HG03432 (cell line): ENCODE results near the gene TMEM52.

Source experiments
- ATAC-seq: cut with Tn5 transposase; IDR thresholded peaks from one replicate; pipeline ENCODE4 v1.9.1; 2021; ENCODE audit warnings: mild to moderate bottlenecking, moderate library complexity; ENCODE audit not compliant: unreplicated experiment

TMEM52 gene

DNA sequence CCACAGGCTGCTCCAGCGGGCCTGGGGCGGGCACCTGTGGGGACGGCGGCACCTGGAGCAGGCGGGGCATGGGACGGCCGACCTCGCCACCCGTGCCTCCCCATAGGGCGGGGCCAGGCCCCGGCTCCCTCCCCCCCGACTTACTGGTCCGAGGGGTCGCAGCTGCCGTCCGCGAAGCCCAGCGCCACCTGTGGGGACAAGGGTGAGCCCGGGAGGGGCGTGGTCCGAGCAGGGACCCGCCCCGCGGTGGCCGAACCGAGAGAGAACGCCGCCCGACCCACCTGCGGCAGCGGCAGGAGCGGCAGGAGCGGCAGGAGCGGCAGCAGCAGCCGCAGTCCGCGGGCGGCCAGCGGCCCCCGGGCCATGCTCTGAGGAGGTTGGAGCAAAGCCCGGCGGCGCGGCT, at the start of gene TMEM52:
Gene TMEM52 (minus strand): TSS at position 379 of the 403 bp plus-strand sequence. CDS start 14 bp downstream, at position 365.
- no peak for ATAC-seq

DNA sequence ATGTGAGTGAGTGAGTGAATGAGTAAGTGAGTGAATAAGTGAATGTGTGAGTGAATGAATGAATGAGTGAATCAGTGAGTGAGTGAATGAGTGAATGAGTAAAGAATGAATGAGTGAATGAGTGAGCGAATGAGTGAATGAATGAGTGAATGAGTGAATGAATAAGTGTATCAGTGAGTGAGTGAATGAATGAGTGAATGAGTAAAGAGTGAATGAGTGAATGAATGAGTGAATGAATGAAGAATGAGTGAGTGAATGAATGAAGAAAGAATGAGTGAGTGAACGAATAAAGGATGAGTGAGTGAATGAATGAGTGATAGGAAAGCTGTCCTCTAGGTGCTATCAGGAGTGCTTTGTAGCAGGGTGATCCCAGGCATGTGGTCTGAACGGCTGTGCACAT, 48.8 kb upstream of the TMEM52 start:
- no peak for ATAC-seq

DNA sequence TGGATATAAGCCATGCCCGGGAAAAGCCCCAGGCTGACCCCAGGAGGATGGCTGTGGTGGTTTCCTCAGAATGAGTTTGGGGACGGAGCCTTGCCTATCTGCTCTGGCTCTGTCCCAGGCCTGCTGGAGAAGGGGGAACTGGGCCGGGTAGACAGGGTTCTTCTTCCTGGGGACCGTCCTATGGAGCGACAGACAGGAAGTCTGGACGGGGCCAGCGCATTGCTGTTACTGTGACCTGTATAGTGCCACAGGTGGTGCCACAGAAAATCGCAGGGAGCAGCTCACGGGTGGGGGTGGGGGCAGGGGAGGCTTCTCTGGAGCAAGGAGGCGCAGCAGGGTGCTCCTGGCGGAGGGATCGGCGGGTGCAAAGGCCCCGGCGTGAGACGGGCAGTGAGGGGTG, 48.1 kb upstream of the TMEM52 start:
- no peak for ATAC-seq

DNA sequence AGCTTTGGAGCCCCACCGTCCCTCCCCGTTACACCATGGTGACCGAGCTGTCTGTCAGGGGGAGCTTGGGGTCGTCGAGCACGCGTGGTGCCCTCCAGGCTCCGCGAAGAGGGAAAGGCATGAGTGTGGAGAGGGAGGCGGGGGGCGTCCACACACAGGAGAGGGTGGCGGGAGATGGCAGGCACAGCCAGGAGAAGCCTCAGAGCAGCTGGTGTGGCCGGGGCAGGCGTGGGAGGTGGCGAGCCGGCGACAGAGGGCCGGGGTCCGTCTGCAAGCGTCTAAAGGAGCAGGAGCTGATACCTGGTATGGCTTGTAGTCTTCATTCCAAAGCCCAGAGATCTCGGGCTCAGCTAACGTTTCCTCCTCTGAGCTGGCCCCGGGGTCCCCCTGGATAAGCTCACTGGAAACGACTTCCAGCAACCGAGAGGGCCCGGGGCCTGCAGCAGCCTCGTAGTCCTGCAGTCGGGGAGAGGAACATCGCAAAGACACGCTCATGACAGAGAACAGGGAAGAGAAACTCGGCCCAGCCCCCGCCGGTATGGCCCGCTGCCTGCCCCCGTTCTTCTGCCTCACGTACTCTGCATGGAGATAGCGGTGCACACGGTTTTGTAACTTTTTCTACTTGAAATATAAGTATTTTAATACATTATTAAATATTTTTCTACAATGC, 47.1 kb upstream of the TMEM52 start:
- ATAC-seq = no peak

DNA sequence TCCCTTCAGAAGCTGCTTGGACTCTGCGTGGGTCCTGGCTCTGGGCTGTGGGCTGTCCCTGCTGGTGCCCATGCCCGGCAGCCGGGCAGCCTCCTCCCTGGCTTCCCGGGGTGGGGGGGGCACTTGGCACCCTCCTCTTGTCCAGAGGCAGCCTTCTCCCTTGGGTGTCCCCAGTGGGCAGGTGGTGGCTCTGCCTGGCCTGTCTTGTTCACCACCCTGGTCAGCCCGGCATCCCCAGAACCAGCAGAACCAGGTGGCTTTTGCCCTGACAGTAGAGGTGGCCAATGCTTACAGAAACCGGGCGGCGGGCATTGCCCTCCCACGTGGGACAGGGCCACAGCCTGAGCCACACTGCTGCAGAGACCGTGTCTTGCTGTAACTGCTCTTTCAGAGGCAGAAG, 46.5 kb upstream of the TMEM52 start:
- ATAC-seq = no peak

DNA sequence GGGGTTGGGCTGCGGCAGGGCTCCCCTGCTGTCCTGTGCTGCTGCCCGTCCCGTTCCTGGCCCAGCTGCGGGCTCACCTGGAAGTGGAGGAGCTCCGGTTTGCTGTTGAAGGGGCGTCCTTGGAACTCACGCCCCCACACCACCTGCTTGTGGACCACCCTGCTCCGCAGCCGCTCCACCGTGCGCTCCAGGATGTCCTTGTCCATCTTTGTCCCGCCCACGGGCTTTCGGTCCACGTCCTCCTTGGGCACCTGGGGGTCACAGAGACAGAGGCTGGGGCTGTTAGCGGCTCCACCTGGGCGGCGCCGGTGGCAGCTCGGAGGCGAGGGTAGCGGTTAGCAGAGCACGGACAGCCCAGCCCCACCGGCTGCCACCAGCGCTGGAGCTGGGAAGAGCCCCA, 45.7 kb upstream of the TMEM52 start:
- no peak for ATAC-seq

DNA sequence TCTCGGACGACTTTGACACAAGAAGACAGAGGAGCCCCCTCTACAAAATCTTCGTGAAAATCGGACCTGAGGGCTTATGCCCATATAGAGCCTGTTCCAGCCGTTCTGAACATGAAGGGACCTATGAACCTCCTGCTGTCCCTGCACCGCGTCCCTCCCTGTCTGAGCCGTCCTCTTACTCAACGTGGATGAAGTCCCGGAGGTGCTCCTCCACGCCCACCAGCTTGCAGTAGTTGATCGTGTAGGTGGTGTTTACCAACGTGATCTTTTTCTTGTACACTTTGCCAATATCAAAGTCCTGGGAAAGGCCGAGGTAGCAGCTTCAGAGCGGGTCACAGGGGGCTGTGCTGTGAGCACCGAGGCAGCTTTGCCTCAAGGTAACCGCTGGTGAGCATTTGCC, 44.5 kb upstream of the TMEM52 start:
- no peak for ATAC-seq

DNA sequence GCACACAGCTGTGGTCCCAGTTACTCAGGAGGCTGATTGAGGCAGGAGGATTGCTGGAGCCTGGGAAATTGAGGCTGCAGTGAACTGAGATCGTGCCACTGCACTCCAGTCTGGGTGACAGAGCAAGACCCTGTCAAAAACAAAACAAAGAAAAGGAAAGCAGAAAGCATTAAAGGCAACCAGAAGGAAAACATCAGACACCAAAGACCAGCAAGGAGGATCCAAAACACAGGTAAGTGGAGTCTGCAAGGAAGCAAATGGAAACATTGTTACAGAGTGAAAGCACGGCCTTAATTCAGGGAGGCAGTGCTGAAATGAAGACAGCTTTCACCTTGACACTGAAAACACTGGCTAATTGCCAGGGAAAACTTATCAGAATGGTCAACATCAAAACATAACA, 43.7 kb upstream of the TMEM52 start:
- no peak for ATAC-seq

DNA sequence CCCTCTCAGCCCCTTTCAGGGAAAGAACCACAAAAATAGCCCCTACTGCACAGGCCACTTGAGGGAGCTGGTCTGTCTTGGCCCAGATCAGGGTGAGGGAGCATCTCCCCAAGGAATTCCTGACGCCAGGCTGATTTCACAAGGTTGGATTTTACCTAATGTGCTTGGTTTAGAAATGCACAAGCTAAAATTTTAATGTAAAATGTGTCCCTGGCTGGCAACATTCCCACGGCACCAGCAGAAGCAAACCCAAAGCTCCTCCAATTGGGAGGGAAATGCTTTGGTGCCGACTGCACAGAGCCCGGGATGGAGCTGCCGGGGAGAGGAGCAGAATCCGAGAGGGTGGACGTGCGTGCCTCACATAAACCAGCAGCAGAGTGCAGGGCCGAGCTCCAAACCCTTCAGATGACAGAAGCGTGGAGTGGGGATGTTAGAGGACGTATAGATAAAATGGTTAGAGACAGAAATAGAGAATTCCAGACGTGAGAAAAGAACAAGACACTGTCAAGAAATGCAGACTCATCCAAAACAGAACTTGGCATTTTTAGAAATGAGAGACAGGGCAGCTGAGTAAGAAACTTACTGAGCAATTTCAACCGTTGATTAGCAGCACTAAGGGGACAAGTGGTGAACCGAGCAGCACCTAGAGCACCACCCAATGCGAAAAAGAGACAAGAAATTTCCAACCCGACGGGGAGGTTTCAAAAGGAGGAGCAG, 41.6 kb upstream of the TMEM52 start:
- no peak for ATAC-seq

DNA sequence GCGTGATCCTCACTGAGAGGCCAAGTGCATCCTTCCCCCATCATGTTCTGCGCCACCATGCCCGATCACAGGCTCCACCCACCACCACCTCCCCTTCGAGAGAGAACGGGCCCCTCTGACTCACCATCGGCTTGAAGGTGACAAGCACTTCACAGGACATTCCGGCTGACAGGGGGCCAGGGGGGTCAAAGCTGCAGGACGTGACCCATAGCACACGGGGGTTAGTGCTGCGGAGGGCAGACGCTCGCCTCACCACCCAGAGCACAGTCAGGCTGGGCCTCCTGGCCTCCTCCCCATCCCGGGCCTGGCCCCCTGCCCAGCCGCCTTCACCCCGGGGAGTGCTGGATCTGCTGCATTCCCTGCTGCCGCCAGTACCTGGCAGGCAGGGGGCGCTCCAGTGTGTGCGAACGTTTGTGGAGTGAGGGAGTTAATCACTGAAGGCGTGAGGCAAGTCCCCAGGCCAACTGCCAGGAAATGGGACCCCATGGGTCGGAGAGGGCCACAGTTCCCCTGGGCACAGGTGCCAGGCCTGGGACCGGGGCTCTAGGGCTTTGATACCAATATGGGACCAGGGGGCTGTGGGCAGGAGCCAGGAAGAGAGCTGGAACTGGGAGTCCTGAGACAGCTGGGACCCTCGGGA, 40.9 kb upstream of the TMEM52 start:
- no peak for ATAC-seq

DNA sequence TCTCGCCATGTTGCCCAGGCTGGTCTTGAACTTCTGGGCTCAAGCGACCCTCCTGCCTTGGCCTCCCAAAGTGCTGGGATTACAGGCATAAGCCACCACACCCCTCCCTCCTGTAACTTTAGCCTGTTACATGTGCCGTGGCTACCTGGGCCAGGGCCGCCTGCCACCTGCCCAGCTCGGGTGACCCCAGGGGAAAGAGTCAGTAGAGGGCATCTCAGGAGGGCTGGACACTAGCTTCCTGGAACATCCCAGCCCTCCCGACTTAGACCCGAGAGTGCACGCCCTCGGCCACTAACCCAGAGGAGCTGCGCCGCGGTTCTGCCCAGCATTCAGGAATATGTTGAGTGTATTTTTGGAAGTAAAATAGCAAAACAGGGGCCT, 40.4 kb upstream of the TMEM52 start:
- no peak for ATAC-seq

DNA sequence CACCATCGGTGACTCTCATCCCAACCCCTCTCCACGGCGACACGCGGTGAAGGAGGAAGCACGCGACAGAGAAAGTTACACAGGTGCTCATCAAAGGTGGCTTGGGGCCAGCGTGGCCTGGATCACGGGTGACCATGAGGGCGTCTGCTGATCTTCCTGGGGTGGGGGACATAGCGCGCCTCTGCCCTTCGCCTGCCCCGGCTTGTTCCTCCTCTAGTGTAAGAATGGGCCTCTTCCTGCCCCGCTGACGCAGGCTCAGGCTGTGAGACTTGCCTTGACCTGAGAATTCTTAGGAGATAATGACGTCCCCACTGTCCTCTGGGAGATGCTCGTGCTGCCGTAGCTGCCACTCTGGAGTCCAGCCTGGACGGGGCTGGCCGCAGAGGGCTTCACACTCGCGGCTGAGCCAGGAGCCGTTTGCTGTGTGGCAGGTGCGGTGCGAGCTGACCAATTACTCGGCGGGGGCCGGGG, 39.0 kb upstream of the TMEM52 start:
- ATAC-seq = no peak

DNA sequence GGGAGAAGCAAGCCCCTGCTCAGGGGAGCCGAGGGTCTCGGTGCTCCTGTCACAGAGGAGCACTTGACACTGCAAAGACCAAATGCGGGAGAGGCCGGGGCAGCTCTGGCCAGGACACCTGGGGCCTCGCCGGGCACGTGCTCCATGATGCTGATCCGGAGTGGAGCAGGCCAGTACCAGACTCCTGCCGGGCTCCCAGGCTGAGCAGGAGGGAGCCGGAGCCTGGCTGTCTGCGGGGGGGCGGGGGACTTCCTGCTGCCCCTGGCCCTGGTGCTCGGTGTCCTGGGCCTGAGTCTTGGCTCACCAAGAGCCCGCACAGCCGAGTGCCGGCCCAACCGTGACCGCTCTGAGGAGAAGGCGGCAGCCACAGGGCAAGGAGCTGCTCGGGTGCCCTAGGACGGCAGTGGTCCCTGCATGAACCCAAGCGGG, 38.5 kb upstream of the TMEM52 start:
- no peak for ATAC-seq

DNA sequence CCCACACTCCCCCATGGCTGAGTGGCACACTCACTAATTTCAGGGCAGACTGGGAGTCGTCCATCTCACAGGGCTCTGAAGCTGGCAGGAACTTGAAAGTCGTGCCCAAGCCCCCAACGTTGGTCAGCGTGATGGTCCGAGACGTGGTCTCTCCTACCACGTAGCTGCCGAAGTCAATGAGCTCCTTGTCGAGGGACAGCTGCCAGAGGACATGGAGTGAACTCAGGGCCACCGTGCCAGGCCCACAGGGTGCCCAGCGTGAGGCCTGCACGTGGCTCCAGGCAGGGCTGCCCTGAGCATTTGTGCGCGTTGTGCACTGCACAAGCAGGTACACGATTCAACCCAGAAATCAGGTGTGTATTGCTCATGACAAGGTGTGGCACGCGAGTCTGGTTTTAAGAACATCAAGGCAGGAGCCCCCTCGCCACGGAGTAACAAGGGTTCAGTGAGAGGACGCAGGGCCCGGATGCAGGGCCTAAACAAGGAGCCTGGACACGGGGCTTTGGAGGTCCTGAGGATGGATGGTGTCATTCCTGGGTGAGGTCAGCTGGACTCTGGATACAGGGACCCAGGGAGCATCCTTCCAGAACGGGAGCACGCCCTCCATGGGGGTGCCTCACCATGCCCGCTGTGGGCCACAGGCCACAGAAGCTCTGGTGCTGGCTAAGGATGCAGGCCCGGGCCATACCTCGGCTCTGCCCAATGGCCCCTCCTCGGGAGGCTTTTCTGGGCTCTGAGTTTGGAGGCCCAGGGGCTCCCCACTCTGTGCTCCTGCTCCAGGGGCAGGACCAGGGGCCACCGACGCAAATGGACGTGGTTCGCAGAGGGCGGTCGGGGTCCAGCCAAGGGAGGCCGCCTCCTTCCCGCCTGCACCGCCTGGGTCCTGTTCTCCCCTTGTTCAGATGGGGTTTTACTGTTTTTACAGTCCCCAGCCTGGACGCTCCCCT, 37.8 kb upstream of the TMEM52 start:
- no peak for ATAC-seq

DNA sequence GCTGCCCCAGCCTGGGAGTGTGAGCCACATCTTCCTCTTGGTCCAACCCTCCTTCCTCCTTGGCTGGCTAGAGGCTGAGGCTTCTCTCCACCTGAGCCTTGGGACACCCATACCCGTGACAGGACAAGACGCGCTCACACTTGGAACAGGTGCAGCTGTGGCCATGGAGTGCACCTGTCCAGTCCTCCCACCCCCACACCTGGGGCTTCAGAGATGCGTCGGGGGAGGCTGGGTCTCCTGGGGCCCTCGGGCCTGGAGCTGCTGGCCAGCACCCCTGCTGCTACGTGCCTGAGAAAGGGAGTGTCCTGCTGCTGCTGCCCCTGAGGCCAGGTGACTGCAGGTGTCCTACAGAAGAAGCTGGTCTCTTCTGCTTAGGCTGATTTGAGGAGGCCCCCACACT, 37.0 kb upstream of the TMEM52 start:
- ATAC-seq = no peak

DNA sequence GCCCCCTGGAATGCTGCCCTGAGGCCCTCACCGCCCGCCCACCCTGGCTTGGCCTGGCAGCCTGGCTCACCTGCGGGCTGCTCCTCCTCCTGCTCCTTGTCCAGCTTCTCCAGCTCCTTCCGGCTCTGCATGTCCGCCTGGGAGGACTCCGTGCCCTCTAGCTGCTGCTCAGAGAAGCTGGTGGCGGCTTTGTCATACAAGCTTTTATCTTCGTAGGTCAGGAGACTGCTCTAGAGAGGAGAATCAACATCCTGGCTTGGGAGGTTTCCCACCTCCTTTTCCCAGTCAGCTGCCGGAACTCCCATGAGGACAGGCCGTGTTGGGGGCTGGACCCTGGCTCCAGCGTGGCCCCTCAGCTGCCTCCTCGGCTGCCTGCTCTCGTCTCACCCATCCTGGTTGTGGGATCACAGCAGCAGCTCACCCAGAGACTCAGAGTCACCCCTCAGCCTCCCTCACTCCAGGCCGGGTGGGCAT, 36.6 kb upstream of the TMEM52 start:
- no peak for ATAC-seq

DNA sequence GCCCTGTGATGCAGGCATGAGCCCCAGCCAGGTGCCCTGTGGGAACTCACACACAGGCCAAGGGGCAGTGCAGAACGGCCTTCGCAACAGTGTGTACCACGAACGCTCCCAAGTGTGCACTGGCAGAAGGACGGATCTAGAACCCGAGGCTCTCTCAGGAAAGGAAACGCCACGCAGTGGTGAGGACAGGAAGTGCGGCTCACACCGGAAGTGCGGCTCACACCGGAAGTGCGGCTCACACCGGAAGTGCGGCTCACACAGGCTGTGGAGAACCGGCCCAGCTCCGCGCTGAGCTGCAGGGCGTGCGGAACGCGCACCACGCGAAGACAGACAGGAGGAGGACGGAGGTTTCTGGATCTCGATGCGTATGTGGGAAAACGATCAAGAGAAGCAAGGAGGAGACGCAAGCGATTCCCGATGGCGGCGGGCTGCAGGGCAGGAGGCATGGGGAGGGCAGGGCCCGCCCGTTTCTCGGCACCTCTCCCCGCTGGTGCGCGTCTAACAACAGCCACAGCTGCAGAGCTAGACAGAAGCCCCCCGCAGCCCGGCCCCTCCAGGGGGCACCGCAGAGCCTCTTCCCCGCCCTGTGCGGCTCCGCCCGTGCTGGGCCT, 35.9 kb upstream of the TMEM52 start:
- no peak for ATAC-seq

DNA sequence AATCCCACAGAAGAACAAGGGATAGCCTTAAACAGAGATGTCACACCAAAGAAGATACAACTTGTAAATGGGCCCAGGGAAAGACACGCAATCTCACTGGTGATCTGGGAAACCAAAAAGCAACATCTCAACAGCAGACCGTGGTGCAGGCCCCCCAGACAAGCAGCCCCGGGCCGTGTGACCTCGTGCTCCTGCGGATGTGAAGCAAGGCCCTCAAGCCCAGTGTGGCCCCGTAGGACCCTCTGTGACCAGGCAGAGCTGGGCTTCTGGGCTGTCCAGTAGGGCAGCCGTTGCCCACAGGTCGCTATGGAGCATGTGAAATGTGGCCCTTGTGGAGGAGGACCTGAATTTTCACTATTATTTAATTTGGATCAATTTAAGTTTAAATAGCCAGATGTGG, 34.9 kb upstream of the TMEM52 start:
- no peak for ATAC-seq

DNA sequence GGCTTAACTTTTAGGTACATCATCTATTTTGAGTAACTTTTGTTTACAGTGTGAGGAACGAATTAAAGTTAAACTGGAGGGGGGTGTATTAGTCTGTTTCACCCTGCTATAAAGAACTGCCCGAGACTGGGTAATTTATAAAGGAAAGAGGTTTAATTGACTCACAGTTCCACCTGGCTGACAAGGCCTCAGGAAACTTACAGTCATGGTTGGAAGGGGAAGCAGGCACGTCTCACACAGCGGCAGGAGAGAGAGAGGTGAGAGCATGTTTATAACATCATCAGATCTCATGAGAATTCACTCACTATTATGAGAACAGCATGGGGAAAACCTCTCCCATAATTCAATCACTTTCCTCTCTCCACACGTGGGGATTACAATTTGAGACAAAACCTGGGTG, 31.9 kb upstream of the TMEM52 start:
- ATAC-seq = no peak

DNA sequence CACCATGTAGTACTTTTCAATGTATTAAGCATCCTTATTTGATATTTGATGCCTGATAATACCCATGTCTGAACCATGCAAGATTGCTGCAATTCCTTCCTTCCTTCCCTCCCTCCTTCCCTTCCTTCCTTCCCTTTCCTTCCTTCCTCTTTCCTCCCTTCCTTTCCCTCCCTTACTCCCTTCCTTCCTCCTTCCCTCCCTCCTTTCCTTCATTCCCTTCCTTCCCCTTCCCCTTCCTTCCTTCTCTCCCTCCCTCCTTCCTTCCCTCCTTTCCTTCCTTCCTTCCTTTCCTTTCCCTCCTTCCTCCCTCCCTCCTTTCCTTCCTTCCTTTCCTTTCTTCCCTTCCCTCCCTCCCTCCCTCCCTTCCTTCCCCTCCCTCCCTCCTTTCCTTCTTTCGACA, 29.7 kb upstream of the TMEM52 start:
- ATAC-seq = no peak
